Heart right ventricle (tissue), 16 donors: ENCODE measurements around the gene CPEB4. TPM values are rescaled to one million over a fixed set of nuclear protein-coding genes. Genes with fewer than 3 reads are reported as not detected.

Source experiments
- ATAC-seq, 8 donors: fragments of 200-7000 bp; cut with Tn5 transposase; one replicate each; pipeline ENCODE4 v1.9.1; 2020; ENCODE audit warnings: mild to moderate bottlenecking in 8 of 8, moderate library complexity in 8 of 8, moderate number of reproducible peaks in 1 of 8
- DNase-seq, 2 donors: peaks; one replicate each; pipeline ENCODE4 v3.0.0-alpha.2; 2020
- H3K27ac ChIP-seq, 10 donors: fragments of 200-600 bp; sonication (generic) in 2 of 10; one replicate each; pipeline versions ENCODE4 v1.5.0 to v1.8.0; 2020 to 2022; ENCODE audit warnings: mild to moderate bottlenecking in 3 of 10
- H3K27me3 ChIP-seq, 7 donors: fragments of 200-600 bp; one replicate each; pipeline ENCODE4 v1.8.0; 2021 to 2022; ENCODE audit warnings: mild to moderate bottlenecking in 2 of 7
- H3K36me3 ChIP-seq, 9 donors: fragments of 200-600 bp; sonication (generic) in 1 of 9; one replicate each; pipeline versions ENCODE4 v1.5.0 to v1.8.0; 2020 to 2022; ENCODE audit warnings: mild to moderate bottlenecking in 2 of 9
- H3K4me1 ChIP-seq, 9 donors: fragments of 200-600 bp; sonication (generic) in 1 of 9; one replicate each; pipeline versions ENCODE4 v1.5.0 to v1.8.0; 2020 to 2022; ENCODE audit warnings: mild to moderate bottlenecking in 4 of 9
- H3K4me3 ChIP-seq, 10 donors: fragments of 200-600 bp; sonication (generic) in 2 of 10; one replicate each; pipeline versions ENCODE4 v1.5.0 to v1.8.0; 2020 to 2022; ENCODE audit warnings: mild to moderate bottlenecking in 7 of 10, moderate library complexity in 2 of 10
- H3K9me3 ChIP-seq, 11 donors: fragments of 200-600 bp in 10 of 11; sonication (generic) in 2 of 11; one replicate each; pipeline versions ENCODE4 v1.5.0 to v1.8.0; 2013 to 2022; ENCODE audit warnings: mild to moderate bottlenecking in 2 of 11, control low read depth in 1 of 11, moderate library complexity in 1 of 11
- whole genome bisulfite sequencing, 2 donors: extraction: QIAGEN DNeasy Blood & Tissue Kit; methylation state at CpG; one replicate each; pipeline ENCODE4 v1.1.7; 2013; ENCODE audit warnings: inconsistent platforms in 1 of 2; 5-methylcytosine and 5-hydroxymethylcytosine counted together
- intact Hi-C, 10 donors: fragments of 100-400 bp; cut with DNase I; formaldehyde crosslinking; loops; one replicate each; pipeline versions ENCODE4 v1.11.1 to v1.14.2; 2022
- polyA plus RNA-seq, 2 donors: library from polyadenylated mRNA; stranded (reverse); fragments of 200-250 nt; gene quantifications; one replicate each; pipeline ENCODE4 v1.2.3, GENCODE V29; 2013
- total RNA-seq, 10 donors: library from RNA; stranded (reverse); fragmentation: NEBNext Ultra II Directional in 3 of 10; extraction: Animal tissue kit (Norgen Biotek cat#: 25700) in 3 of 10; gene quantifications; one replicate each; pipeline versions ENCODE4 v1.2.1 to v1.2.4, GENCODE V29; 2021 to 2023
- TF ChIP-seq, protein P1 (sequence below), 9 donors: fragments of 200-600 bp; sonication (generic) in 2 of 9; IDR thresholded peaks; one replicate each; pipeline versions ENCODE4 v1.5.0 to v1.8.0; 2021 to 2022; ENCODE audit warnings: antibody characterized with exemption in 9 of 9, mild to moderate bottlenecking in 5 of 9, moderate library complexity in 1 of 9
- donor health status: Arrhythmogenic right ventricular cardiomyopathy.
- donor health status: ischemic (EF 13 %, LVEDD 7.1; RV severe dilation, severe dysfunction).
- donor health status: healthy with polysubstance abuse.
- donor health status: DM: no; HTN: yes; CAD: no.
- donor health status: DM: no; HTN: no; CAD: no.
- donor health status: ischemic (EF 25% LVEDD 6.9; RV normal size, moderate dysfunction).
- donor health status: ischemic (EF 25% LVEDD 5.7; RV mildly dilated, moderate dysfunction).
- donor health status: healthy.
- donor health status: DM: yes; HTN: yes; CAD: no.
- donor health status: Ischemic cardiomyopathy.
- donor health status: ischemic (EF 35%, LVEDD 5.7; RV mildly dilated, moderate dysfunction).
- donor health status: nonischemic (EF 11% LVEDD 7.7; RV severe dilation, severe dysfunction).
- donor health status: DM: yes; HTN: yes; CAD: no.
- donor health status: PGD.
- donor health status: ischemic (EF 29% LVEDD 5.4; RV normal size, mild dysfunction).
- donor health status: nonischemic (EF 23%, LVEDD 6.1; RV moderate dilation, normal function).

The CPEB4 gene
- total and polyA plus RNA-seq, 12 donors: 29.4 to 279 (median 168) TPM

DNA sequence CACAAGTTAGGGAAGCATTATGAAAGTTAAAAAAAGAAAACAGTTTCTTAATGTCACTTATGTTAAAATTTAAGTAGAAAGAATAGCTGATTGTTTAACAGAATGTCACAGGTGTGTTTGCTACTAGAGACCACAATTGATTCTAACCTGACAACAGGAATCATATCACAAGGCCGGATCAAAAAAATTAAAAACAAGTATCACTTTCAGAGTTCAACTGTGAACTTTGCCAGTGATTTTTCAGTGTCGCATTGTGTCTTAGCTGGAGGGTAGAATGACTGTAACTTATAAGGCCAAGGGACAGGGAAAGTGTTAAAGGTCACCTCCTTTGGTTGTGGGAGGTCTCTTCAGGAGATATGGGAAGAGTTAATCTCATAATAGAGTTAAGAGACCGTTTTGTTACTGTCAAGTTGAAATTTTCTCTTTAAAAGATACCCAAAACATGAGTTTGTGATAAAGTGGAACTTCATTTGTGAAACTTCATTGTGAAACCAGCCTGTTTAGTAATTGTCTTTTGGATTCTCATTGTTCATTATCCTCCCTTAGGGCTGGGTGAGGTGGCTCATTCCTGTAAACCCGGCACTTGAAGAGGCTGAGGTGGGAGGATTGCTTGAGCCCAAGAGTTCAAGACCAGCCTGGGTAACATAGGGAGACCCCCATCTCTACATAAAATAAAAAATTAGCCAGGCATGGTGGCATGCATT, 40.9 kb downstream of the CPEB4 start:
- 66 to 69% methylated on average over 4 of the region's 4 CpGs for WGBS, 2 donors
- H3K4me1 ChIP-seq: peaks cover 9 to 92% (median 61%) of the 10 kb centered on the region in 9 donors
- peak overlapping the region in 6 of 10 donors; percentile 10 to 45 (median 28) for H3K27ac ChIP-seq
- DNase-seq: no peak
- H3K9me3 ChIP-seq: no peaks in the 10 kb centered on the region
- no peak for ATAC-seq
- H3K36me3 ChIP-seq: peaks cover 0 to 41% (median 0%) of the 10 kb centered on the region in 9 donors
- intact Hi-C loops: loop anchor here in 2 of 10 donors (5.0 to 10.0 kb wide), 3 partner anchors 33 to 164 kb away; no protein-coding TSS in a partner anchor
- H3K27me3 ChIP-seq: no peaks in the 10 kb centered on the region
- no peak overlapping the region for H3K4me3 ChIP-seq
- TF ChIP-seq, protein P1, sequence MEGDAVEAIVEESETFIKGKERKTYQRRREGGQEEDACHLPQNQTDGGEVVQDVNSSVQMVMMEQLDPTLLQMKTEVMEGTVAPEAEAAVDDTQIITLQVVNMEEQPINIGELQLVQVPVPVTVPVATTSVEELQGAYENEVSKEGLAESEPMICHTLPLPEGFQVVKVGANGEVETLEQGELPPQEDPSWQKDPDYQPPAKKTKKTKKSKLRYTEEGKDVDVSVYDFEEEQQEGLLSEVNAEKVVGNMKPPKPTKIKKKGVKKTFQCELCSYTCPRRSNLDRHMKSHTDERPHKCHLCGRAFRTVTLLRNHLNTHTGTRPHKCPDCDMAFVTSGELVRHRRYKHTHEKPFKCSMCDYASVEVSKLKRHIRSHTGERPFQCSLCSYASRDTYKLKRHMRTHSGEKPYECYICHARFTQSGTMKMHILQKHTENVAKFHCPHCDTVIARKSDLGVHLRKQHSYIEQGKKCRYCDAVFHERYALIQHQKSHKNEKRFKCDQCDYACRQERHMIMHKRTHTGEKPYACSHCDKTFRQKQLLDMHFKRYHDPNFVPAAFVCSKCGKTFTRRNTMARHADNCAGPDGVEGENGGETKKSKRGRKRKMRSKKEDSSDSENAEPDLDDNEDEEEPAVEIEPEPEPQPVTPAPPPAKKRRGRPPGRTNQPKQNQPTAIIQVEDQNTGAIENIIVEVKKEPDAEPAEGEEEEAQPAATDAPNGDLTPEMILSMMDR (IDR thresholded peaks at IDR 0.05): no peak

GRCh38 chr5:173932695-173933139, 44.6 kb downstream of the CPEB4 start:
- peaks cover 0 to 81% (median 51%) of the 10 kb centered on the region in 9 donors for H3K4me1 ChIP-seq
- no peak for DNase-seq
- peak in 2 of 8 donors; percentile 6 to 39 for ATAC-seq
- intact Hi-C loops: no loop called here
- peak overlapping the region in 7 of 10 donors; percentile 15 to 57 (median 30) for H3K27ac ChIP-seq
- no peaks in the 10 kb centered on the region for H3K27me3 ChIP-seq
- no peak overlapping the region for H3K4me3 ChIP-seq
- H3K9me3 ChIP-seq: no peaks in the 10 kb centered on the region
- whole genome bisulfite sequencing, 2 donors: 59 to 60% methylated on average over 2 of the region's 2 CpGs
- TF ChIP-seq, protein P1 (IDR thresholded peaks at IDR 0.05): no peak
- peaks cover 0 to 53% (median 0%) of the 10 kb centered on the region in 9 donors for H3K36me3 ChIP-seq

DNA sequence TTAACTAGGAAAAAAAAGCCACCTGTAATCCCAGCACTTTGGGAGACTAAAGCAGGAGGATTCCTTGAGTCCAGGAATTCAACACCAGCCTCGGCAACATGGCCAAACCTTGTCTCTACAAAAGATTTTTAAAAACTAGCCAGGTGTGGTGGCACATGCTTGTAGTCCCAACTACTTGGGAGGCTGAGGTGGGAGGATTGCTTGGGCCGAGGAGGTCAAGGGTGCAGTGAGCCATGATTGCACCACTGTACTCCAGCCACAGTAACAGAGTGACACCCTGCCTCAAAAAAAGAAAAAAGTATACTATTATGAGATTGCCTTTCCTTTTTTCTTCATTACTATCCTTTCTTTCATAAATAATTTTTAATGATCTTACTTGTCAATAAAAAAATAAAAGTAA, 45.8 kb downstream of the CPEB4 start:
- Histone ChIP-seq H3K36me3 (peaks cover 0 to 48% (median 0%) of the 10 kb centered on the region in 9 donors), H3K27me3 (no peaks in the 10 kb centered on the region), H3K4me1 (peaks cover 0 to 75% (median 40%) of the 10 kb centered on the region in 9 donors), H3K27ac (no peak overlapping the region), H3K4me3 (no peak overlapping the region), H3K9me3 (no peaks in the 10 kb centered on the region)
- intact Hi-C loops: no loop called here
- TF ChIP-seq, protein P1 (IDR thresholded peaks at IDR 0.05): no peak
- 96 to 99% methylated on average over 2 of the region's 2 CpGs for WGBS, 2 donors
- DNase-seq: no peak
- ATAC-seq: no peak

DNA sequence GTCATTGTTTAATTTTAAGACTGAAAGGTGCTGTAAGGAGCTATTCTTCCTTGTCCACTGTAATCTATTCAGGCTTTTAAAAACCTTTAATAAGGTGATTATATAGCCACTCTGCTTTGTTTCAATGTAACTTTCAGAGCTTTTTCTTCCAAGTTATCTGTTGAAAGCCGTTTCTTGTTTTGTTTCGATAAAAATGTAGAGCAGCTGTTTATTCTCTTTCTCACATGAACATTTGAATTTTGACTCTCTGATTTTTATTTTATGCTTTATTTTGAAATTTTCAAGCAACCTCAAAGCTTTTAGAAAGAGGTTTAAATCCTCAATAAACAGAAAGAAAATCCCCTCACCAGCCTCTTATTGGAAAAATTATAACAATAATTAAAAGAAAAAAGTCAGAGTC, 47.2 kb downstream of the CPEB4 start:
- peaks cover 0 to 43% (median 0%) of the 10 kb centered on the region in 9 donors for H3K36me3 ChIP-seq
- no peak overlapping the region for H3K4me3 ChIP-seq
- peak overlapping the region in 2 of 10 donors; percentile 18 to 51 for H3K27ac ChIP-seq
- H3K27me3 ChIP-seq: no peaks in the 10 kb centered on the region
- H3K4me1 ChIP-seq: peaks cover 0 to 69% (median 41%) of the 10 kb centered on the region in 9 donors
- H3K9me3 ChIP-seq: no peaks in the 10 kb centered on the region
- 45 to 55% methylated on average over 2 of the region's 2 CpGs for WGBS, 2 donors
- intact Hi-C loops: no loop called here
- no peak for ATAC-seq
- TF ChIP-seq, protein P1 (IDR thresholded peaks at IDR 0.05): no peak
- DNase-seq: no peak
